ENCODE measurements around the gene APOBEC3A. TPM values are rescaled to one million over a fixed set of nuclear protein-coding genes. Genes with fewer than 3 reads are reported as not detected.

Gene APOBEC3A
- polyA plus RNA-seq, 5 donors, result 0.15 to 0.40 (median 0.19) TPM; not detected in 1

Other genes with a start within 250 kb of the APOBEC3A start
- 10 to 100 TPM; 50.9 to 71.6 (median 62.2) TPM for gene SUN2, start 201.6 kb upstream of the APOBEC3A start, polyA plus RNA-seq (ENCODE audit: insufficient read depth in 1 of 5, insufficient read length in 5 of 5, low replicate concordance in 1 of 5)
- 10 to 100 TPM; 32.2 to 40.6 (median 34.6) TPM for gene DNAL4, start 163.5 kb upstream of the APOBEC3A start, polyA plus RNA-seq (ENCODE audit: insufficient read depth in 1 of 5, insufficient read length in 5 of 5, low replicate concordance in 1 of 5)
- 10 to 100 TPM in 2 of 5 donors, 1 to 10 TPM in 3; 7.0 to 12.5 (median 8.4) TPM for gene NPTXR, start 113.6 kb upstream of the APOBEC3A start, polyA plus RNA-seq (ENCODE audit: insufficient read depth in 1 of 5, insufficient read length in 5 of 5, low replicate concordance in 1 of 5)
- 10 to 100 TPM; 20.9 to 42.7 (median 35.2) TPM for gene CBX6, start 85.4 kb upstream of the APOBEC3A start, polyA plus RNA-seq (ENCODE audit: insufficient read depth in 1 of 5, insufficient read length in 5 of 5, low replicate concordance in 1 of 5)
- gene APOBEC3B, start 24.7 kb downstream of the APOBEC3A start, polyA plus RNA-seq (ENCODE audit: insufficient read depth in 1 of 5, insufficient read length in 5 of 5, low replicate concordance in 1 of 5), result 10 to 100 TPM in 1 of 5 donors, 1 to 10 TPM in 4; 2.9 to 10.3 (median 5.7) TPM
- gene APOBEC3C, start 56.6 kb downstream of the APOBEC3A start, polyA plus RNA-seq (ENCODE audit: insufficient read depth in 1 of 5, insufficient read length in 5 of 5, low replicate concordance in 1 of 5), result 10 to 100 TPM; 22.3 to 26.8 (median 24.5) TPM
- 1 to 10 TPM; 2.3 to 4.0 (median 3.2) TPM for gene APOBEC3D, start 63.5 kb downstream of the APOBEC3A start, polyA plus RNA-seq (ENCODE audit: insufficient read depth in 1 of 5, insufficient read length in 5 of 5, low replicate concordance in 1 of 5)
- gene APOBEC3F, start 83.3 kb downstream of the APOBEC3A start, polyA plus RNA-seq (ENCODE audit: insufficient read depth in 1 of 5, insufficient read length in 5 of 5, low replicate concordance in 1 of 5), result 10 to 100 TPM; 11.0 to 11.7 (median 11.4) TPM
- gene APOBEC3G, start 119.7 kb downstream of the APOBEC3A start, polyA plus RNA-seq (ENCODE audit: insufficient read depth in 1 of 5, insufficient read length in 5 of 5, low replicate concordance in 1 of 5), result 10 to 100 TPM; 14.2 to 18.6 (median 15.5) TPM
- under 1 TPM in 3 of 5 donors, not detected in 2; 0.23 to 0.33 (median 0.26) TPM for gene APOBEC3H, start 139.6 kb downstream of the APOBEC3A start, polyA plus RNA-seq (ENCODE audit: insufficient read depth in 1 of 5, insufficient read length in 5 of 5, low replicate concordance in 1 of 5)
- gene CBX7, start 195.1 kb downstream of the APOBEC3A start, polyA plus RNA-seq (ENCODE audit: insufficient read depth in 1 of 5, insufficient read length in 5 of 5, low replicate concordance in 1 of 5), result 1 to 10 TPM; 6.8 to 7.9 (median 7.2) TPM

Data from right lung (tissue), 5 donors.